Measurements from ENCODE around the gene PBX1.
A peak's percentile ranks its signal among the peaks of the same experiment; 100 is the strongest.

PBX1 gene

DNA sequence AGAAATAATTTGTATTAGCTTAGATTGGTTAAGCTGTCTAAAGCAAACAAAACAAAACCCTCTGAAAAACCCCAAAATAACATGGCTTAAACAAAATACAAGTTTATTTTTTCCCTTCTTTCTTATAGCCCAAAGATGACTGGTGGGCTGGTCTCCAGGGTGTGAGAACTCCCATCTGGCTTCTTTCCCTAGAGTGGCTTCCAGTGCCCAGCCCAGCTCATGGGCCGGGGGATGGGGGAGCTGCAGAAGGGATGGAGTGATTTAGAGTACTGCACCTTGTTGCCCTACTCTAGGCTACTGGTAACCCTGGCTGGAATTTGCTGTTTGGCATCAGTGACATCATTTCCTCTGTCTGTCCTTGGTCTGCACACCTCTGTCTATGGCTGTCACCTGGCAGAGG, 223.0 kb downstream of the PBX1 start:
- no peak for DNase-seq (ENCODE audit: extremely low read depth, low read depth)
- TF ChIP-seq, protein P1, sequence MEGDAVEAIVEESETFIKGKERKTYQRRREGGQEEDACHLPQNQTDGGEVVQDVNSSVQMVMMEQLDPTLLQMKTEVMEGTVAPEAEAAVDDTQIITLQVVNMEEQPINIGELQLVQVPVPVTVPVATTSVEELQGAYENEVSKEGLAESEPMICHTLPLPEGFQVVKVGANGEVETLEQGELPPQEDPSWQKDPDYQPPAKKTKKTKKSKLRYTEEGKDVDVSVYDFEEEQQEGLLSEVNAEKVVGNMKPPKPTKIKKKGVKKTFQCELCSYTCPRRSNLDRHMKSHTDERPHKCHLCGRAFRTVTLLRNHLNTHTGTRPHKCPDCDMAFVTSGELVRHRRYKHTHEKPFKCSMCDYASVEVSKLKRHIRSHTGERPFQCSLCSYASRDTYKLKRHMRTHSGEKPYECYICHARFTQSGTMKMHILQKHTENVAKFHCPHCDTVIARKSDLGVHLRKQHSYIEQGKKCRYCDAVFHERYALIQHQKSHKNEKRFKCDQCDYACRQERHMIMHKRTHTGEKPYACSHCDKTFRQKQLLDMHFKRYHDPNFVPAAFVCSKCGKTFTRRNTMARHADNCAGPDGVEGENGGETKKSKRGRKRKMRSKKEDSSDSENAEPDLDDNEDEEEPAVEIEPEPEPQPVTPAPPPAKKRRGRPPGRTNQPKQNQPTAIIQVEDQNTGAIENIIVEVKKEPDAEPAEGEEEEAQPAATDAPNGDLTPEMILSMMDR (IDR thresholded peaks at IDR 0.05; ENCODE audit: low read depth, low read length, missing control alignments) = no peak
- H3K4me3 ChIP-seq (replicated peaks; ENCODE audit: low read depth, low read length) = no peak overlapping the region

DNA sequence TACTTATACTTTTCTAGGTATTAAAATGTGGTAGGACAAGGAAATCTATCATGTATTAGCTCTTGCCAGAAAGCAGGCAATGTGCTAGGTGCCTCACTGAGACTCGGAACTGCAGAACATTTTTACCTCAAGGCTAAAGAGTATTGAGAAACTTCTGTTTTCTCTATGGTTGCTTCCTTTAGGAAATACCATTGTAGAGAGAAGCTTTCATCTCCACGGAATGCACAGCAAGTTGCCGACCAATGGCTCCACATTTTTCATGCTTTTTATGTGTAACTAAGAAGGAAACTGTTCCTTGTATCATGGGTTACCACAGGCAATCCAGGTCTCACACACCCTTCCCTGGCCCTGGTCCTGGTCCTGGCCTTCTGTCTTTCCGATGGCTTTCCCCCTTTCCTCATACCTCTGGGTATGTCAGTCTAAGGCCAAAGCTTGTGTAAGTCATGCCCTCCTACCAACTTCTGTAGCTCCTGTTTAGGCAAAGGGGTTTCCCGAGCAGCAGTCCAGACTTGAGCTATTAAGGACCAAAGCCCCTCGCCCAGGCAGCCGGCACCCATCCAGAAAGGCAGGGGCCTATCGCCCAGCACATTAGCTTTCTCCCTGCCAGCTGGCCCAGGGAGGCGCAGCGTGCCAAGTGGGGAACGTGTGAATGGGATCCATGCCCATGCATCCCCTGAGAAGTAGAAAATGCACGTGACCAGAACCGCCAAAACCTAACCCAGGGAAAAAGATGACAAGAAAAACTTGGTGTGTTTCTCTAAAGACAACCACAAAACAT, 225.0 kb downstream of the PBX1 start:
- no peak overlapping the region for H3K4me3 ChIP-seq (replicated peaks; ENCODE audit: low read depth, low read length)
- TF ChIP-seq, protein P1 (IDR thresholded peaks at IDR 0.05; ENCODE audit: low read depth, low read length, missing control alignments) = no peak
- DNase-seq (ENCODE audit: extremely low read depth, low read depth) = no peak

DNA sequence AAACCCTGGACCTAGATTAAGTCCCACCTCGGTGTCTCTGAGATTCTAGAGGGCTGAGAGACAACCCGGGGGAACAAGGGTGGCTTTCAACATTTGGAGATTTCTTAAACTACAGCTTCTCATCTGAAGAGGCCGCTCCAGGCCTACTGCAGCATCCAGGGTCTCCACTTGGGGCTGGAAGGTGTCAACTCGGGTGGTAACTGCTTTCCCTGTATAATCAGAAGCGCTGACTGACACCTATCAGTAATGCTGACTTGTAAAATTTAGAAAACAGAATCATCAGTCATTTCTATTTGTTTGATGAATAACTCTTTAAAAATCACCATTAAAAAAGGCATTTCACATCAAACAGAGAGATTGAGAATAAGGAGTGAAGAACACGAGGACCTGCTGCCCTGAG, 226.0 kb downstream of the PBX1 start:
- TF ChIP-seq, protein P1 (IDR thresholded peaks at IDR 0.05; ENCODE audit: low read depth, low read length, missing control alignments) = no peak
- H3K4me3 ChIP-seq (replicated peaks; ENCODE audit: low read depth, low read length) = no peak overlapping the region
- DNase-seq (ENCODE audit: extremely low read depth, low read depth) = no peak

DNA sequence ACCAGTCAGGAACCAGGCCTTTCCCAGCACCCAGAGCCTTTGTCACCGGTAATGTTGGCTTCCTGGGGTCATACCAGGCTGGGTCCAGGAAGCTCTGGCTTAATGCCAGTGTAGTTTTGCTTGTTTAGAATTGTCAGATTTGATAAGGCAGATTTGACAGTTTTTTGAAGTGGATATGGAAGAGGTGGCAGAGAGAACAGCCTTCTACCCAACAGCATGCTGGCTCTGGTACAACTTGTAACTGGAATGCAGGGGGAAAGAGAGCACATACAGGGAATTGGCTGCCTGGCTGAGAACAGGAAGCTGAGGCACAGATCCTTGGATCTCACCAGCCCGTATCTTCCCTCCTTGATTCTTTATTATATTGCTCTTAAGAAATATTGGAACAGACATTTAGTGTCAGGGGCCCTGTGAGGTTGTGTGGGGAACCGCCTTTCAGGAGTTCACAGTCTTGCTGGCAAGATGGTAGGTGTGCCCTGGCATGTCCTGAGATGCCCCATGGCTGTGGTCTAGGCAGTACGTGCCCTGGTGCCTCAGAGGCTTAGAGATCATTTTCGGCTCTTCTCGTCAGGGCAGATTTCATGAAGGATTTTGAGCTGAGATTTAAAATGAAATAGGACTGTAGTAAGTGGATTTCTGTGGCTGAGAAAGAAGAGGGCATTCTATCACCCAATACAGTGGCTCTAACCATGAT, 227.0 kb downstream of the PBX1 start:
- TF ChIP-seq, protein P1 (IDR thresholded peaks at IDR 0.05; ENCODE audit: low read depth, low read length, missing control alignments) = no peak
- no peak overlapping the region for H3K4me3 ChIP-seq (replicated peaks; ENCODE audit: low read depth, low read length)
- no peak for DNase-seq (ENCODE audit: extremely low read depth, low read depth)

DNA sequence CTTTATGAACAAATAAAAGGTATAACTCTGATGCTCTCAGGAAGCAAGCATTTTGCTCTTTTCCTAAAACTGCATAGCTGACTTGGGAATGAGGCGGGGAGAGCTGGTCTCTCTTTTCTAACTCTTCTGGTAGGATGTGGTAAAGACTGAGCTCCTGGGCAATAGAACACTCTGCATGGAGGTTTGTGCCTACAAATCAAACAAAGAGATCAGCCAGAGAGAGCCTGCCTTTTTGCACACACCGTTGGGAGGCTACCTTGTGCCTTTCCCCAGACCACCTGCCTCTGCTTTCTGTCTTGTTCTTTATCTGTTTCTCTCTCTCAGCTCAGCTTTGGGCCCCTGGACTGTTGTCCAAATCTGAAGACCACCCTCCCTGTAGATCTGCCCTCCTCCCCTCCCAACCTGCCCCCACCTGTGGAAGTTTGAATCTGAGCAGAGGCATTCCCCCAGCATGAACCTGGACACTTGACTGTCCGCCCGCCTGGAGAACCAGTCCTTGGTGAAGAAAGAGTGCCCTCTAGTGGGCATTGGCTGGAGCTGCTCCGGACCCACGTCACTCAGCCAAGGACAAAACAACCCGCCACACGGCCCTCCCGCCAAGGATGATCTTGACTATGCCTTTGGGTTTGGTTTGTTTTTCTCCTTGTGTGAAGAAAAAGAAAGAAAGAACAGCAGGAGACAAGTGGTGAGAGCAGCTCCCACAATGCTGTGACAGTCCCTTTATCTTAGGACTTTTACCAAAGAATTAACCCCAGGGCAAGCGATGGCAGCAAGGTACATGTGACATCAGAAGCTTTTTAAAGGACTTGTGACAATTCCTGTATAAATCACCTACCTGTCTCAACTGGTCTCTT, 228.2 kb downstream of the PBX1 start:
- TF ChIP-seq, protein P1 (IDR thresholded peaks at IDR 0.05; ENCODE audit: low read depth, low read length, missing control alignments) = peak; percentile 90
- H3K4me3 ChIP-seq (replicated peaks; ENCODE audit: low read depth, low read length) = no peak overlapping the region

DNA sequence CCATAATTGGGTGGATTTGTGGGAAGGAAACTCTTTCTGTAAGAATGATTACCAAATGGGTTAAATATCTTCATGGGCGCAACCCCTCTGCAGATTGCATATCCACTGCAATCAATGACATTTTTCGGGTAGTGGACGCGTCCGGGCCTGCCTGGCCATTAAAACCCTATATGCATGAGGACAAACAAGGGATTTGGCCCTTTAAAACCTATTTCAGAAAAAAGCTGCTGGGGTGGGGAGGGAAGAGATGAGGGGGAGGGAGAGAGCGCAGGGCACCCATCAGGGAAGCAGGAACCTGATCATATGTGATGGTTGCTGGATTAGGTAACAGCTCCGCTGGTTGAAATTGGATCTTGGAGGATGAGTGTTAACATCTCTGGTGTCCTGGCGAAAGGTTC, 228.8 kb downstream of the PBX1 start:
- no peak for DNase-seq (ENCODE audit: extremely low read depth, low read depth)
- TF ChIP-seq, protein P1 (IDR thresholded peaks at IDR 0.05; ENCODE audit: low read depth, low read length, missing control alignments) = no peak

More for the DNA sequence above, 228.2 kb downstream of the PBX1 start:
- DNase-seq (ENCODE audit: extremely low read depth, low read depth) = no peak

More for the DNA sequence above, 228.8 kb downstream of the PBX1 start:
- H3K4me3 ChIP-seq (replicated peaks; ENCODE audit: low read depth, low read length) = no peak overlapping the region

Measured in HFF-Myc (cell line).